BLaER1 (cell line): ENCODE measurements around the gene RBP4.

Source experiments
- H3K27ac ChIP-seq: shearing (Covaris generic); formaldehyde crosslinking; 2 replicates; pipeline ENCODE4 v1.8.1; 2022
- H3K27me3 ChIP-seq: shearing (Covaris generic); formaldehyde crosslinking; 2 replicates; pipeline ENCODE4 v1.8.1; 2022
- H3K36me3 ChIP-seq: shearing (Covaris generic); formaldehyde crosslinking; 2 replicates; pipeline ENCODE4 v1.8.1; 2022
- H3K4me1 ChIP-seq: shearing (Covaris generic); formaldehyde crosslinking; 2 replicates; pipeline ENCODE4 v1.8.1; 2022
- H3K4me2 ChIP-seq: shearing (Covaris generic); formaldehyde crosslinking; 2 replicates; pipeline ENCODE4 v1.8.1; 2022
- H3K4me3 ChIP-seq: shearing (Covaris generic); formaldehyde crosslinking; 2 replicates; pipeline ENCODE4 v1.8.1; 2022
- H3K9ac ChIP-seq: shearing (Covaris generic); formaldehyde crosslinking; 2 replicates; pipeline ENCODE4 v1.8.1; 2022
- H3K9me3 ChIP-seq: shearing (Covaris generic); formaldehyde crosslinking; 2 replicates; pipeline ENCODE4 v1.8.1; 2022
- H4K20me1 ChIP-seq: shearing (Covaris generic); formaldehyde crosslinking; 2 replicates; pipeline ENCODE4 v1.8.1; 2022
- Cebpa-rat ChIP-seq: shearing (Covaris generic); IDR thresholded peaks from 2 replicates; pipeline ENCODE4 v1.8.1; 2022

The RBP4 gene

GRCh38 chr10:93596539-93596938 is 4.5 kb downstream of the RBP4 start:
- H3K36me3 ChIP-seq: no peaks in the 10 kb centered on the region
- no peak for TF ChIP-seq Cebpa-rat
- no peak overlapping the region for H3K27ac ChIP-seq

GRCh38 chr10:93595378-93596161 is 5.5 kb downstream of the RBP4 start:
- no peaks in the 10 kb centered on the region for H3K36me3 ChIP-seq
- no peak overlapping the region for H3K4me2 ChIP-seq
- no peaks in the 10 kb centered on the region for H3K27me3 ChIP-seq
- H3K9ac ChIP-seq: no peak overlapping the region
- no peak overlapping the region for H3K4me3 ChIP-seq
- no peak for TF ChIP-seq Cebpa-rat
- peaks cover 8% of the 10 kb centered on the region; the same call in 1 of the 2 replicates for H3K9me3 ChIP-seq
- H4K20me1 ChIP-seq: no peaks in the 10 kb centered on the region
- no peak overlapping the region for H3K27ac ChIP-seq
- H3K4me1 ChIP-seq: no peaks in the 10 kb centered on the region

More at GRCh38 chr10:93596539-93596938, 4.5 kb downstream of the RBP4 start:
- Histone ChIP-seq H3K4me3 (no peak overlapping the region), H3K4me1 (no peaks in the 10 kb centered on the region), H3K9ac (no peak overlapping the region), H3K27me3 (no peaks in the 10 kb centered on the region), H4K20me1 (no peaks in the 10 kb centered on the region), H3K9me3 (peaks cover 16% of the 10 kb centered on the region), H3K4me2 (no peak overlapping the region)

GRCh38 chr10:93594518-93594917 is 6.5 kb downstream of the RBP4 start:
- no peak for TF ChIP-seq Cebpa-rat
- H3K9me3 ChIP-seq: no peaks in the 10 kb centered on the region
- H3K9ac ChIP-seq: no peak overlapping the region
- no peaks in the 10 kb centered on the region for H3K36me3 ChIP-seq
- no peaks in the 10 kb centered on the region for H3K4me1 ChIP-seq
- no peak overlapping the region for H3K4me3 ChIP-seq
- H3K27me3 ChIP-seq: no peaks in the 10 kb centered on the region
- no peaks in the 10 kb centered on the region for H4K20me1 ChIP-seq
- no peak overlapping the region for H3K27ac ChIP-seq
- H3K4me2 ChIP-seq: no peak overlapping the region

GRCh38 chr10:93593749-93594148 is 7.3 kb downstream of the RBP4 start:
- Histone ChIP-seq H3K27me3 (no peaks in the 10 kb centered on the region), H3K36me3 (no peaks in the 10 kb centered on the region), H4K20me1 (no peaks in the 10 kb centered on the region), H3K4me2 (no peak overlapping the region), H3K9me3 (no peaks in the 10 kb centered on the region), H3K27ac (no peak overlapping the region), H3K4me1 (no peaks in the 10 kb centered on the region), H3K4me3 (no peak overlapping the region), H3K9ac (no peak overlapping the region)
- no peak for TF ChIP-seq Cebpa-rat

- Histone ChIP-seq H3K27ac (no peak overlapping the region), H4K20me1 (no peaks in the 10 kb centered on the region), H3K4me2 (no peak overlapping the region), H3K4me1 (no peaks in the 10 kb centered on the region), H3K36me3 (no peaks in the 10 kb centered on the region), H3K9me3 (no peaks in the 10 kb centered on the region), H3K27me3 (no peaks in the 10 kb centered on the region), H3K4me3 (no peak overlapping the region), H3K9ac (no peak overlapping the region)
- no peak for TF ChIP-seq Cebpa-rat
These were observed 7.8 kb downstream of the RBP4 start for GRCh38 chr10:93593254-93593653.

GRCh38 chr10:93591065-93591808 is 9.8 kb downstream of the RBP4 start:
- Histone ChIP-seq H3K27me3 (no peaks in the 10 kb centered on the region), H3K9me3 (no peaks in the 10 kb centered on the region), H3K4me1 (no peaks in the 10 kb centered on the region), H3K27ac (no peak overlapping the region), H3K9ac (no peak overlapping the region), H3K4me2 (no peak overlapping the region), H3K4me3 (no peak overlapping the region), H3K36me3 (no peaks in the 10 kb centered on the region), H4K20me1 (no peaks in the 10 kb centered on the region)
- TF ChIP-seq Cebpa-rat: no peak

GRCh38 chr10:93590638-93591037 is 10.4 kb downstream of the RBP4 start:
- no peaks in the 10 kb centered on the region for H4K20me1 ChIP-seq

GRCh38 chr10:93589648-93590562 is 11.1 kb downstream of the RBP4 start:
- Histone ChIP-seq H3K27me3 (no peaks in the 10 kb centered on the region), H3K4me3 (no peak overlapping the region), H3K9ac (no peak overlapping the region), H3K36me3 (no peaks in the 10 kb centered on the region), H3K27ac (no peak overlapping the region), H3K4me1 (no peaks in the 10 kb centered on the region), H4K20me1 (no peaks in the 10 kb centered on the region), H3K4me2 (no peak overlapping the region), H3K9me3 (no peaks in the 10 kb centered on the region)
- TF ChIP-seq Cebpa-rat: no peak

More at GRCh38 chr10:93590638-93591037, 10.4 kb downstream of the RBP4 start:
- no peak for TF ChIP-seq Cebpa-rat
- no peak overlapping the region for H3K9ac ChIP-seq
- no peaks in the 10 kb centered on the region for H3K36me3 ChIP-seq
- no peaks in the 10 kb centered on the region for H3K27me3 ChIP-seq
- H3K27ac ChIP-seq: no peak overlapping the region
- H3K9me3 ChIP-seq: no peaks in the 10 kb centered on the region
- H3K4me3 ChIP-seq: no peak overlapping the region
- H3K4me2 ChIP-seq: no peak overlapping the region
- no peaks in the 10 kb centered on the region for H3K4me1 ChIP-seq

- H4K20me1 ChIP-seq: no peaks in the 10 kb centered on the region
- no peak for TF ChIP-seq Cebpa-rat
- no peaks in the 10 kb centered on the region for H3K4me1 ChIP-seq
- no peaks in the 10 kb centered on the region for H3K36me3 ChIP-seq
- H3K27me3 ChIP-seq: no peaks in the 10 kb centered on the region
- H3K27ac ChIP-seq: no peak overlapping the region
- H3K4me3 ChIP-seq: no peak overlapping the region
- H3K9ac ChIP-seq: no peak overlapping the region
- no peak overlapping the region for H3K4me2 ChIP-seq
- H3K9me3 ChIP-seq: peaks cover 10% of the 10 kb centered on the region
These were observed 16.6 kb downstream of the RBP4 start for GRCh38 chr10:93584445-93584844.
